GM23338 (cell line): ENCODE data around the gene PTPN20. TPM values are rescaled to one million over a fixed set of nuclear protein-coding genes. Genes with fewer than 3 reads are reported as not detected.
"Not testable (repeated sequence)": the region's sequence is repeated elsewhere in the genome, so short reads cannot be mapped to it uniquely, and the experiment has no call there.

Source experiments
- ATAC-seq: fragments of 200-7000 bp; cut with Tn5 transposase; 3 replicates; pipeline ENCODE4 v1.9.1; 2020
- DNase-seq: peaks from one replicate; pipeline ENCODE4 v3.0.0-alpha.2; 2015; ENCODE audit warnings: low spot score
- H2AFZ ChIP-seq: fragments of 200-600 bp; sonication (generic); 2 replicates; pipeline ENCODE4 v1.8.0; 2016; ENCODE audit warnings: antibody characterized with exemption, mild to moderate bottlenecking, moderate library complexity
- H3F3A ChIP-seq: fragments of 200-600 bp; sonication (generic); replicated peaks from 2 replicates; pipeline ENCODE4 v1.8.0; 2017; ENCODE audit warnings: antibody characterized with exemption, mixed run types, low read depth
- H3K27ac ChIP-seq: fragments of 200-600 bp; sonication (generic); 2 replicates; pipeline ENCODE4 v1.6.1; 2016; ENCODE audit warnings: low read depth
- H3K27me3 ChIP-seq: fragments of 200-600 bp; sonication (generic); 2 replicates; pipeline ENCODE4 v1.8.0; 2016; ENCODE audit warnings: mild to moderate bottlenecking, mixed run types, moderate library complexity; ENCODE audit not compliant: insufficient read depth
- H3K36me3 ChIP-seq: fragments of 200-600 bp; sonication (generic); 2 replicates; pipeline ENCODE4 v1.8.0; 2016; ENCODE audit warnings: mild to moderate bottlenecking; ENCODE audit not compliant: insufficient read depth
- H3K4me1 ChIP-seq: fragments of 200-600 bp; sonication (generic); 2 replicates; pipeline ENCODE4 v1.8.0; 2016; ENCODE audit warnings: mild to moderate bottlenecking, moderate library complexity; ENCODE audit not compliant: insufficient read depth
- H3K4me2 ChIP-seq: fragments of 200-600 bp; sonication (generic); 2 replicates; pipeline ENCODE4 v1.7.1; 2017; ENCODE audit warnings: mixed run types
- H3K4me3 ChIP-seq: fragments of 200-600 bp; sonication (generic); 2 replicates; pipeline ENCODE4 v1.6.1; 2016; ENCODE audit warnings: mixed run types
- H3K79me2 ChIP-seq: fragments of 200-600 bp; sonication (generic); replicated peaks from 2 replicates; pipeline ENCODE4 v1.8.0; 2017; ENCODE audit warnings: mild to moderate bottlenecking; ENCODE audit not compliant: insufficient read depth
- H3K9me2 ChIP-seq: fragments of 200-600 bp; sonication (generic); 2 replicates; pipeline ENCODE4 v1.8.0; 2017; ENCODE audit not compliant: insufficient read depth
- H4K20me1 ChIP-seq: fragments of 200-600 bp; sonication (generic); replicated peaks from 2 replicates; pipeline ENCODE4 v1.8.0; 2017; ENCODE audit warnings: mild to moderate bottlenecking; ENCODE audit not compliant: insufficient read depth
- H3K27ac Mint-ChIP-seq: 2 replicates; pipeline ENCODE4 v1.8.0; 2020; ENCODE audit warnings: inconsistent platforms, mild to moderate bottlenecking, moderate library complexity, mixed read lengths
- H3K27me3 Mint-ChIP-seq: 3 replicates; pipeline ENCODE4 v1.8.0; 2022; ENCODE audit warnings: low read depth, mild to moderate bottlenecking, moderate library complexity, mixed read lengths, inconsistent platforms; ENCODE audit not compliant: insufficient read depth, poor library complexity
- H3K36me3 Mint-ChIP-seq: 3 replicates; pipeline ENCODE4 v1.8.0; 2021; ENCODE audit warnings: low read depth, mild to moderate bottlenecking, inconsistent platforms, moderate library complexity, mixed read lengths
- H3K4me1 Mint-ChIP-seq: 3 replicates; pipeline ENCODE4 v1.8.0; 2020; ENCODE audit warnings: mild to moderate bottlenecking, inconsistent platforms, mixed read lengths
- H3K4me3 Mint-ChIP-seq: 3 replicates; pipeline ENCODE4 v1.8.0; 2021; ENCODE audit warnings: moderate library complexity, mild to moderate bottlenecking, inconsistent platforms, mixed read lengths
- H3K9me3 Mint-ChIP-seq: 3 replicates; pipeline ENCODE4 v1.8.0; 2020; ENCODE audit warnings: moderate library complexity, mild to moderate bottlenecking, inconsistent platforms, mixed read lengths
- polyA plus RNA-seq: library from polyadenylated mRNA; unstranded; fragments of >200 nt; fragmentation: Nextera tagmentation; extraction: Ambion mirVana; gene quantifications from 2 replicates; pipeline ENCODE4 v1.2.1, GENCODE V29; 2016
- total RNA-seq: library from RNA; depleted of rRNA; stranded (reverse); fragments of >200 nt; shearing (Covaris generic); gene quantifications from 2 replicates; pipeline ENCODE4 v1.2.3, GENCODE V29; 2014

PTPN20 gene
- total and polyA plus RNA-seq, 2 experiments from 2014 or later, result 0.13 TPM; not detected in 1

GRCh38 chr10:46907185-46908117 lies 3.8 kb upstream of the PTPN20 start:
- not testable (repeated sequence) for H3K79me2 ChIP-seq, H3K27ac ChIP-seq, H3K4me1 ChIP-seq, H3K36me3 Mint-ChIP-seq, DNase-seq, H3K4me1 Mint-ChIP-seq, H3K4me3 ChIP-seq, H3K27me3 ChIP-seq, ATAC-seq, H4K20me1 ChIP-seq, H3K4me3 Mint-ChIP-seq, H3K4me2 ChIP-seq, H3K27ac Mint-ChIP-seq, H2AFZ ChIP-seq, H3K27me3 Mint-ChIP-seq, H3K9me2 ChIP-seq, H3F3A ChIP-seq, H3K36me3 ChIP-seq, H3K9me3 Mint-ChIP-seq

- H3K27ac ChIP-seq, H3K4me2 ChIP-seq, H3K4me1 Mint-ChIP-seq, H3K27me3 Mint-ChIP-seq, H3K79me2 ChIP-seq, ATAC-seq, H3K36me3 ChIP-seq, H3K9me3 Mint-ChIP-seq, H2AFZ ChIP-seq, H3K4me1 ChIP-seq, H3K27me3 ChIP-seq, DNase-seq, H3K27ac Mint-ChIP-seq, H3F3A ChIP-seq, H4K20me1 ChIP-seq, H3K4me3 Mint-ChIP-seq, H3K9me2 ChIP-seq, H3K36me3 Mint-ChIP-seq, H3K4me3 ChIP-seq: not testable (repeated sequence)
These were observed 11.3 kb downstream of the PTPN20 start for GRCh38 chr10:46922498-46922897.

GRCh38 chr10:46925156-46925555 lies 13.9 kb downstream of the PTPN20 start:
- not testable (repeated sequence) for H3K4me1 Mint-ChIP-seq, H3K9me2 ChIP-seq, H3K4me2 ChIP-seq, H3F3A ChIP-seq, H2AFZ ChIP-seq, H3K27ac Mint-ChIP-seq, H4K20me1 ChIP-seq, H3K36me3 Mint-ChIP-seq, H3K4me3 Mint-ChIP-seq, H3K27me3 ChIP-seq, H3K27me3 Mint-ChIP-seq, H3K79me2 ChIP-seq, H3K4me3 ChIP-seq, H3K4me1 ChIP-seq, ATAC-seq, H3K27ac ChIP-seq, H3K36me3 ChIP-seq, DNase-seq, H3K9me3 Mint-ChIP-seq

- peak; percentile 61 for ATAC-seq
- not testable (repeated sequence) for H3K27ac ChIP-seq, H2AFZ ChIP-seq, H3K36me3 Mint-ChIP-seq, H3K27ac Mint-ChIP-seq, H3K27me3 ChIP-seq, H3K36me3 ChIP-seq, H3K4me1 Mint-ChIP-seq, H3F3A ChIP-seq, H3K4me2 ChIP-seq, H3K4me3 ChIP-seq, H3K9me3 Mint-ChIP-seq, H3K4me1 ChIP-seq, H4K20me1 ChIP-seq, H3K79me2 ChIP-seq, DNase-seq, H3K9me2 ChIP-seq, H3K27me3 Mint-ChIP-seq, H3K4me3 Mint-ChIP-seq
These were observed 14.6 kb downstream of the PTPN20 start for GRCh38 chr10:46925853-46926252.

- H3K79me2 ChIP-seq, H3K4me1 Mint-ChIP-seq, H3K4me1 ChIP-seq, H3K4me3 ChIP-seq, DNase-seq, H3F3A ChIP-seq, H4K20me1 ChIP-seq, H3K27me3 ChIP-seq, H3K4me3 Mint-ChIP-seq, H3K36me3 Mint-ChIP-seq, H2AFZ ChIP-seq, H3K27me3 Mint-ChIP-seq, H3K9me3 Mint-ChIP-seq, H3K27ac ChIP-seq, H3K9me2 ChIP-seq, H3K36me3 ChIP-seq, H3K27ac Mint-ChIP-seq, ATAC-seq, H3K4me2 ChIP-seq: not testable (repeated sequence)
These were observed 17.6 kb downstream of the PTPN20 start for GRCh38 chr10:46928810-46929209.

GRCh38 chr10:46932383-46932782 lies 21.2 kb downstream of the PTPN20 start:
- not testable (repeated sequence) for H3K4me3 ChIP-seq, H4K20me1 ChIP-seq, H3K27me3 Mint-ChIP-seq, H3K79me2 ChIP-seq, H2AFZ ChIP-seq, H3F3A ChIP-seq, H3K4me2 ChIP-seq, H3K36me3 Mint-ChIP-seq, H3K4me3 Mint-ChIP-seq, H3K27ac Mint-ChIP-seq, H3K36me3 ChIP-seq, H3K27ac ChIP-seq, H3K27me3 ChIP-seq, H3K9me2 ChIP-seq, H3K9me3 Mint-ChIP-seq, H3K4me1 Mint-ChIP-seq, DNase-seq, H3K4me1 ChIP-seq
- peak; percentile 88 for ATAC-seq
